Keratinocyte (primary cell): ENCODE data around the gene RNF227. TPM values are rescaled to one million over a fixed set of nuclear protein-coding genes. Genes with fewer than 3 reads are reported as not detected.

Experiments
- DNase-seq: peaks from one replicate; pipeline ENCODE4 v3.0.0-alpha.2; 2011; ENCODE audit warnings: low read depth, missing footprints, low spot score
- FAIRE-seq: peaks from 2 replicates; lab custom pipeline; 2011; peaks lifted over from hg19 to GRCh38; lab: Jason Lieb, UNC
- H2AFZ ChIP-seq: 2 replicates; pipeline ENCODE4 v1.6.0; 2012; ENCODE audit warnings: low read length, control low read depth, inconsistent platforms; ENCODE audit not compliant: control insufficient read depth
- H3K27ac ChIP-seq: 2 replicates; pipeline ENCODE4 v1.5.1; 2011; ENCODE audit warnings: low read length; ENCODE audit not compliant: control insufficient read depth, insufficient read depth
- H3K27me3 ChIP-seq: 3 replicates; pipeline ENCODE4 v1.6.0; 2011; ENCODE audit warnings: low read length; ENCODE audit not compliant: control insufficient read depth, insufficient read depth; ENCODE audit errors: extremely low read depth
- H3K36me3 ChIP-seq, 2 experiments: 2 replicates in 1 of 2; 3 replicates in 1 of 2; pipeline ENCODE4 v1.5.1; 2011; ENCODE audit warnings: low read length in 2 of 2, mild to moderate bottlenecking in 1 of 2; ENCODE audit not compliant: control insufficient read depth in 2 of 2, insufficient read depth in 2 of 2; ENCODE audit errors: extremely low read depth in 1 of 2
- H3K4me1 ChIP-seq: 3 replicates; pipeline ENCODE4 v1.5.1; 2011; ENCODE audit warnings: low read length; ENCODE audit not compliant: control insufficient read depth, insufficient read depth; ENCODE audit errors: extremely low read depth
- H3K4me2 ChIP-seq: 3 replicates; pipeline ENCODE4 v1.6.0; 2011; ENCODE audit warnings: low read depth, low read length; ENCODE audit not compliant: control insufficient read depth, insufficient read depth; ENCODE audit errors: extremely low read depth
- H3K4me3 ChIP-seq, 3 experiments: fragments of 200-600 bp in 1 of 3; sonication (generic) in 1 of 3; 2 replicates in 2 of 3; 3 replicates in 1 of 3; pipeline ENCODE4 v1.5.1; 2011 to 2016; ENCODE audit warnings: low read length in 3 of 3, mild to moderate bottlenecking in 3 of 3, control low read depth in 2 of 3, inconsistent platforms in 1 of 3, low read depth in 1 of 3, mixed read lengths in 1 of 3, mixed run types in 1 of 3, moderate library complexity in 1 of 3; ENCODE audit not compliant: control insufficient read depth in 2 of 3, insufficient read depth in 2 of 3; ENCODE audit errors: extremely low read depth in 1 of 3
- H3K79me2 ChIP-seq: 2 replicates; pipeline ENCODE4 v1.6.0; 2012; ENCODE audit warnings: low read length; ENCODE audit not compliant: control insufficient read depth, insufficient read depth
- H3K9ac ChIP-seq: 3 replicates; pipeline ENCODE4 v1.6.0; 2011; ENCODE audit warnings: low read length; ENCODE audit not compliant: control insufficient read depth, insufficient read depth; ENCODE audit errors: extremely low read depth
- H3K9me1 ChIP-seq: 3 replicates; pipeline ENCODE4 v1.6.0; 2011; ENCODE audit warnings: low read length; ENCODE audit not compliant: control insufficient read depth, insufficient read depth; ENCODE audit errors: extremely low read depth
- H3K9me3 ChIP-seq: 2 replicates; pipeline ENCODE4 v1.5.1; 2012; ENCODE audit warnings: low read depth, low read length; ENCODE audit not compliant: control insufficient read depth
- H4K20me1 ChIP-seq: 3 replicates; pipeline ENCODE4 v1.6.0; 2011; ENCODE audit warnings: low read length; ENCODE audit not compliant: control insufficient read depth, insufficient read depth; ENCODE audit errors: extremely low read depth
- EZH2 ChIP-seq: IDR thresholded peaks from one replicate; pipeline ENCODE4 v1.6.1; 2012; ENCODE audit warnings: inconsistent platforms, mild to moderate bottlenecking, low read length, moderate library complexity
- dilution Hi-C: fragments of 300-500 bp; cut with MboI; formaldehyde crosslinking; loops from one replicate; pipeline ENCODE4 v1.7.0; 2020; ENCODE audit warnings: low sequenced_read_pairs; ENCODE audit not compliant: extremely low pct_ligation_motif_present
- polyA plus RNA-seq, 5 experiments: library from polyadenylated mRNA; depleted of rRNA in 3 of 5; stranded (reverse) in 3 of 5; stranded (forward) in 1 of 5; unstranded in 1 of 5; fragments of >200 nt; gene quantifications; 1 replicate in 1 of 5; 2 replicates in 3 of 5; 3 replicates in 1 of 5; pipeline versions ENCODE4 v1.2.1 to v1.2.3, GENCODE V29; 2011 to 2012; ENCODE audit warnings: missing spikeins in 2 of 5, low read depth in 1 of 5, low replicate concordance in 1 of 5
- TF ChIP-seq, protein P1 (sequence below), 3 experiments: IDR thresholded peaks in 1 of 3; conservative IDR thresholded peaks in 1 of 3; optimal IDR thresholded peaks in 1 of 3; 2 replicates in 2 of 3; 3 replicates in 1 of 3; pipeline versions ENCODE3 to v1.5.1; 2011; ENCODE audit warnings: low read length in 3 of 3, mild to moderate bottlenecking in 3 of 3, moderate library complexity in 2 of 3, control low read depth in 1 of 3, inconsistent platforms in 1 of 3; ENCODE audit not compliant: insufficient read depth in 2 of 3; ENCODE audit errors: extremely low read depth in 1 of 3

Gene RNF227
- polyA plus RNA-seq, 1 donor (not counting 4 experiments of a cell fraction or from before 2014, with no cell fraction given): 3.6 TPM

DNA sequence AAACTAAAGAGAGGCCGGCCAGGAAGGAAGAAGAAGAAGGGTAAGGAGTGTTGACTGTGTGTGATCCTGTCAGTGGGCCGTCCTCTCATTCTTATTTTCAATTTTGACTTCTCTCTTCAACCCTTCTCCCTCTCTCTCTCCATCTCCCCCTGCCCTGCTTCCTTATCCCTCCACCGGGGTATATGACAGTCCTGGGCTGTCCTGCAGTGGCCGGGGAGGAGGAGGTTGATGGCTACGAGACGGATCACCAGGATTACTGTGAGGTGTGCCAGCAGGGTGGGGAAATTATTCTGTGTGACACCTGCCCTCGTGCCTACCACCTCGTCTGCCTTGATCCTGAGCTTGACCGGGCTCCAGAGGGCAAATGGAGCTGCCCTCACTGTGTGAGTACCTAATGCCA is 21.9 kb downstream of the RNF227 start:
- H3K4me2 ChIP-seq: no peak overlapping the region
- H3K9me1 ChIP-seq: no peaks in the 10 kb centered on the region
- no peak overlapping the region for H3K4me3 ChIP-seq
- no peak for FAIRE-seq
- peaks cover 6% of the 10 kb centered on the region for H3K4me1 ChIP-seq
- no peaks in the 10 kb centered on the region for H3K27me3 ChIP-seq
- TF ChIP-seq EZH2: no peak
- TF ChIP-seq, protein P1, sequence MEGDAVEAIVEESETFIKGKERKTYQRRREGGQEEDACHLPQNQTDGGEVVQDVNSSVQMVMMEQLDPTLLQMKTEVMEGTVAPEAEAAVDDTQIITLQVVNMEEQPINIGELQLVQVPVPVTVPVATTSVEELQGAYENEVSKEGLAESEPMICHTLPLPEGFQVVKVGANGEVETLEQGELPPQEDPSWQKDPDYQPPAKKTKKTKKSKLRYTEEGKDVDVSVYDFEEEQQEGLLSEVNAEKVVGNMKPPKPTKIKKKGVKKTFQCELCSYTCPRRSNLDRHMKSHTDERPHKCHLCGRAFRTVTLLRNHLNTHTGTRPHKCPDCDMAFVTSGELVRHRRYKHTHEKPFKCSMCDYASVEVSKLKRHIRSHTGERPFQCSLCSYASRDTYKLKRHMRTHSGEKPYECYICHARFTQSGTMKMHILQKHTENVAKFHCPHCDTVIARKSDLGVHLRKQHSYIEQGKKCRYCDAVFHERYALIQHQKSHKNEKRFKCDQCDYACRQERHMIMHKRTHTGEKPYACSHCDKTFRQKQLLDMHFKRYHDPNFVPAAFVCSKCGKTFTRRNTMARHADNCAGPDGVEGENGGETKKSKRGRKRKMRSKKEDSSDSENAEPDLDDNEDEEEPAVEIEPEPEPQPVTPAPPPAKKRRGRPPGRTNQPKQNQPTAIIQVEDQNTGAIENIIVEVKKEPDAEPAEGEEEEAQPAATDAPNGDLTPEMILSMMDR (optimal IDR thresholded peaks at IDR 0.05 in 1 of 3, IDR thresholded peaks at IDR 0.05 in 1 of 3, conservative IDR thresholded peaks at IDR 0.05 in 1 of 3; ENCODE audit: extremely low read depth in 1 of 3, insufficient read depth in 2 of 3, low read length in 3 of 3): no peak
- peaks cover 50 to 59% of the 10 kb centered on the region in 2 experiments for H3K36me3 ChIP-seq
- no peak for DNase-seq
- H2AFZ ChIP-seq: no peak overlapping the region
- H3K9ac ChIP-seq: no peak overlapping the region
- dilution Hi-C loops: no loop called here
- H3K9me3 ChIP-seq: no peaks in the 10 kb centered on the region
- H3K79me2 ChIP-seq: peaks cover 6% of the 10 kb centered on the region
- H3K27ac ChIP-seq: no peak overlapping the region
- no peaks in the 10 kb centered on the region for H4K20me1 ChIP-seq

DNA sequence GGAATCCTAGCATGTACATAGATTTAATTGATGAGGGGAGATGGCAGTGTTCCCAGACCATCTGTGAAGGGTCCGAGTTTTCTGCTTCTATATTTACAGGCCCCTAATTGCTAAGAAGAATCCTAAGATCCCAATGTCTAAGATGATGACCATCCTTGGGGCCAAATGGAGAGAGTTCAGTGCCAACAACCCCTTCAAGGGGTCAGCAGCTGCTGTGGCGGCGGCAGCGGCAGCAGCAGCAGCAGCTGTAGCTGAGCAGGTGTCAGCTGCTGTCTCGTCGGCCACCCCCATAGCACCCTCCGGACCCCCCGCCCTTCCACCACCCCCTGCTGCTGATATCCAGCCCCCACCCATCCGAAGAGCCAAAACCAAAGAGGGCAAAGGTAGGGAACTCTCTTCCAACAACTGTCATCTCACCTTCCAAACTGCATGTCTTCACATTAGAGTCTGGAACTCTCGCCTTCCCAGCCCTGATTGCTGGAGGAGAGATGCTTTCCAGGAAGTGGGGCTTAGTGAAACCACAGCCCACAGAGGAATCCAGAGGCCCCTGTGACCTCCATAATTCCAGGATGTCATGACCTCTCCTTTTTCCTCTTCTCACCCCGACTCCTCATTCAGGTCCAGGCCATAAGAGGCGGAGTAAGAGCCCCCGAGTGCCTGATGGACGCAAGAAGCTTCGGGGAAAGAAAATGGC is 22.8 kb downstream of the RNF227 start:
- Histone ChIP-seq H3K79me2 (peaks cover 6% of the 10 kb centered on the region), H3K4me1 (peaks cover 15% of the 10 kb centered on the region), H3K9me1 (no peaks in the 10 kb centered on the region), H3K27me3 (no peaks in the 10 kb centered on the region), H2AFZ (no peak overlapping the region), H3K27ac (no peak overlapping the region), H3K9ac (no peak overlapping the region), H3K4me2 (no peak overlapping the region), H3K36me3 (peaks cover 42 to 50% of the 10 kb centered on the region in 2 experiments), H4K20me1 (no peaks in the 10 kb centered on the region), H3K4me3 (no peak overlapping the region), H3K9me3 (no peaks in the 10 kb centered on the region)
- DNase-seq (no peak), FAIRE-seq (no peak)
- dilution Hi-C loops: no loop called here
- TF ChIP-seq, protein P1 (optimal IDR thresholded peaks at IDR 0.05 in 1 of 3, IDR thresholded peaks at IDR 0.05 in 1 of 3, conservative IDR thresholded peaks at IDR 0.05 in 1 of 3; ENCODE audit: extremely low read depth in 1 of 3, insufficient read depth in 2 of 3, low read length in 3 of 3): no peak
- no peak for TF ChIP-seq EZH2
